ENCODE results near the gene EPHA1.
"Not testable (repeated sequence)": the region's sequence is repeated elsewhere in the genome, so short reads cannot be mapped to it uniquely, and the experiment has no call there.

Gene EPHA1

GRCh38 chr7:143431109-143431508 lies 22.5 kb upstream of the EPHA1 start:
- Histone ChIP-seq H3K9me3 (ENCODE audit: control insufficient read depth, low read length) (no peaks in the 10 kb centered on the region), H3K4me3 (ENCODE audit: extremely low read depth, insufficient read depth, low read length, poor library complexity, severe bottlenecking) (no peak overlapping the region), H3K27ac (ENCODE audit: low read depth, low read length, severe bottlenecking) (no peak overlapping the region), H3K36me3 (ENCODE audit: control insufficient read depth, insufficient read depth, low read length) (no peaks in the 10 kb centered on the region), H3K4me1 (ENCODE audit: control insufficient read depth, insufficient read depth, low read length, poor library complexity, severe bottlenecking) (no peaks in the 10 kb centered on the region)
- WGBS, 2 experiments (ENCODE audit: insufficient coverage in 2 of 2), result 100% methylated on average over 1 of the region's 2 CpGs; no CpG with 5 or more reads in 1 of the 2 experiments

- Histone ChIP-seq H3K36me3 (ENCODE audit: control insufficient read depth, insufficient read depth, low read length) (no peaks in the 10 kb centered on the region), H3K27ac (ENCODE audit: low read depth, low read length, severe bottlenecking) (no peak overlapping the region), H3K9me3 (ENCODE audit: control insufficient read depth, low read length) (no peaks in the 10 kb centered on the region), H3K4me1 (ENCODE audit: control insufficient read depth, insufficient read depth, low read length, poor library complexity, severe bottlenecking) (no peaks in the 10 kb centered on the region), H3K4me3 (ENCODE audit: extremely low read depth, insufficient read depth, low read length, poor library complexity, severe bottlenecking) (no peak overlapping the region)
- 86 to 100% methylated on average over 1 to 3 of the region's 10 CpGs for WGBS, 2 experiments (ENCODE audit: insufficient coverage in 2 of 2)
Measured at GRCh38 chr7:143429770-143430698, 21.4 kb upstream of the EPHA1 start.

- Histone ChIP-seq H3K9me3 (ENCODE audit: control insufficient read depth, low read length) (no peaks in the 10 kb centered on the region), H3K4me3 (ENCODE audit: extremely low read depth, insufficient read depth, low read length, poor library complexity, severe bottlenecking) (no peak overlapping the region), H3K36me3 (ENCODE audit: control insufficient read depth, insufficient read depth, low read length) (no peaks in the 10 kb centered on the region), H3K4me1 (ENCODE audit: control insufficient read depth, insufficient read depth, low read length, poor library complexity, severe bottlenecking) (no peaks in the 10 kb centered on the region), H3K27ac (ENCODE audit: low read depth, low read length, severe bottlenecking) (no peak overlapping the region)
- 83 to 94% methylated on average over 1 of the region's 2 CpGs for WGBS, 2 experiments (ENCODE audit: insufficient coverage in 2 of 2)
Measured at GRCh38 chr7:143426479-143427142, 18.0 kb upstream of the EPHA1 start.

- not testable (repeated sequence) for H3K36me3 ChIP-seq (ENCODE audit: control insufficient read depth, insufficient read depth, low read length); H3K27ac ChIP-seq (ENCODE audit: low read depth, low read length, severe bottlenecking); H3K9me3 ChIP-seq (ENCODE audit: control insufficient read depth, low read length); H3K4me1 ChIP-seq (ENCODE audit: control insufficient read depth, insufficient read depth, low read length, poor library complexity, severe bottlenecking); H3K4me3 ChIP-seq (ENCODE audit: extremely low read depth, insufficient read depth, low read length, poor library complexity, severe bottlenecking)
- 92 to 98% methylated on average over 5 to 10 of the region's 34 CpGs for WGBS, 2 experiments (ENCODE audit: insufficient coverage in 2 of 2)
Measured at GRCh38 chr7:143424476-143424875, 15.8 kb upstream of the EPHA1 start.

GRCh38 chr7:143422033-143422432 lies 13.4 kb upstream of the EPHA1 start:
- 88 to 100% methylated on average over 2 of the region's 3 CpGs for WGBS, 2 experiments (ENCODE audit: insufficient coverage in 2 of 2)
- Histone ChIP-seq H3K4me1 (ENCODE audit: control insufficient read depth, insufficient read depth, low read length, poor library complexity, severe bottlenecking) (no peaks in the 10 kb centered on the region), H3K4me3 (ENCODE audit: extremely low read depth, insufficient read depth, low read length, poor library complexity, severe bottlenecking) (no peak overlapping the region), H3K9me3 (ENCODE audit: control insufficient read depth, low read length) (peaks cover 5% of the 10 kb centered on the region), H3K36me3 (ENCODE audit: control insufficient read depth, insufficient read depth, low read length) (no peaks in the 10 kb centered on the region), H3K27ac (ENCODE audit: low read depth, low read length, severe bottlenecking) (no peak overlapping the region)

- not testable (repeated sequence) for H3K36me3 ChIP-seq (ENCODE audit: control insufficient read depth, insufficient read depth, low read length); H3K4me3 ChIP-seq (ENCODE audit: extremely low read depth, insufficient read depth, low read length, poor library complexity, severe bottlenecking); H3K9me3 ChIP-seq (ENCODE audit: control insufficient read depth, low read length); H3K4me1 ChIP-seq (ENCODE audit: control insufficient read depth, insufficient read depth, low read length, poor library complexity, severe bottlenecking); H3K27ac ChIP-seq (ENCODE audit: low read depth, low read length, severe bottlenecking)
- 61 to 83% methylated on average over 2 to 3 of the region's 3 CpGs for WGBS, 2 experiments (ENCODE audit: insufficient coverage in 2 of 2)
Measured at GRCh38 chr7:143420624-143421023, 12.0 kb upstream of the EPHA1 start.

GRCh38 chr7:143419880-143420279 lies 11.2 kb upstream of the EPHA1 start:
- Histone ChIP-seq H3K9me3 (ENCODE audit: control insufficient read depth, low read length) (peaks cover 5% of the 10 kb centered on the region), H3K27ac (ENCODE audit: low read depth, low read length, severe bottlenecking) (no peak overlapping the region), H3K4me1 (ENCODE audit: control insufficient read depth, insufficient read depth, low read length, poor library complexity, severe bottlenecking) (no peaks in the 10 kb centered on the region), H3K36me3 (ENCODE audit: control insufficient read depth, insufficient read depth, low read length) (no peaks in the 10 kb centered on the region), H3K4me3 (ENCODE audit: extremely low read depth, insufficient read depth, low read length, poor library complexity, severe bottlenecking) (no peak overlapping the region)
- WGBS, 2 experiments (ENCODE audit: insufficient coverage in 2 of 2), result 83 to 97% methylated on average over 1 to 4 of the region's 4 CpGs

GRCh38 chr7:143418681-143419458 lies 10.2 kb upstream of the EPHA1 start:
- 94 to 99% methylated on average over 7 to 8 of the region's 11 CpGs for WGBS, 2 experiments (ENCODE audit: insufficient coverage in 2 of 2)
- Histone ChIP-seq H3K4me3 (ENCODE audit: extremely low read depth, insufficient read depth, low read length, poor library complexity, severe bottlenecking) (no peak overlapping the region), H3K4me1 (ENCODE audit: control insufficient read depth, insufficient read depth, low read length, poor library complexity, severe bottlenecking) (no peaks in the 10 kb centered on the region), H3K27ac (ENCODE audit: low read depth, low read length, severe bottlenecking) (no peak overlapping the region), H3K9me3 (ENCODE audit: control insufficient read depth, low read length) (peaks cover 5% of the 10 kb centered on the region), H3K36me3 (ENCODE audit: control insufficient read depth, insufficient read depth, low read length) (no peaks in the 10 kb centered on the region)

- no peak overlapping the region for H3K4me3 ChIP-seq (ENCODE audit: extremely low read depth, insufficient read depth, low read length, poor library complexity, severe bottlenecking)
- H3K36me3 ChIP-seq (ENCODE audit: control insufficient read depth, insufficient read depth, low read length), result no peaks in the 10 kb centered on the region
- H3K27ac ChIP-seq (ENCODE audit: low read depth, low read length, severe bottlenecking), result no peak overlapping the region
- peaks cover 5% of the 10 kb centered on the region for H3K9me3 ChIP-seq (ENCODE audit: control insufficient read depth, low read length)
- H3K4me1 ChIP-seq (ENCODE audit: control insufficient read depth, insufficient read depth, low read length, poor library complexity, severe bottlenecking), result no peaks in the 10 kb centered on the region
- WGBS, 2 experiments (ENCODE audit: insufficient coverage in 2 of 2), result no CpG with 5 or more reads among the region's 1 CpG
Measured at GRCh38 chr7:143417734-143418383, 9.2 kb upstream of the EPHA1 start.

GRCh38 chr7:143416565-143417149 lies 8.0 kb upstream of the EPHA1 start:
- no peaks in the 10 kb centered on the region for H3K36me3 ChIP-seq (ENCODE audit: control insufficient read depth, insufficient read depth, low read length)
- no peak overlapping the region for H3K4me3 ChIP-seq (ENCODE audit: extremely low read depth, insufficient read depth, low read length, poor library complexity, severe bottlenecking)
- no peak overlapping the region for H3K27ac ChIP-seq (ENCODE audit: low read depth, low read length, severe bottlenecking)
- no peaks in the 10 kb centered on the region for H3K4me1 ChIP-seq (ENCODE audit: control insufficient read depth, insufficient read depth, low read length, poor library complexity, severe bottlenecking)
- WGBS, 2 experiments (ENCODE audit: insufficient coverage in 2 of 2), result 33% methylated on average over 1 of the region's 3 CpGs
- peaks cover 5% of the 10 kb centered on the region for H3K9me3 ChIP-seq (ENCODE audit: control insufficient read depth, low read length)
